MCF 10A (cell line): ENCODE measurements around the gene OR9A4. TPM values are rescaled to one million over a fixed set of nuclear protein-coding genes. Genes with fewer than 3 reads are reported as not detected.

Experiments used
- BruUV-seq: library from RNA; stranded (reverse); fragments of 400-500 nt; replicated peaks from 2 replicates; lab custom pipeline; 2021; lab: Mats Ljungman, UMichigan
- CTCF ChIA-PET: fragments of 300-600 bp; sonication (Branson Sonifier 250); formaldehyde crosslinking; extraction: SDS; loops from one replicate; lab custom pipeline; 2021; ENCODE audit warnings: antibody characterized with exemption, inconsistent platforms; lab: Yijun Ruan, JAX
- POLR2A ChIA-PET: fragments of 300-600, 350-650 bp; sonication (Branson Sonifier 250); formaldehyde crosslinking; extraction: SDS; loops from one replicate; lab custom pipeline; 2020; ENCODE audit warnings: antibody characterized with exemption, inconsistent platforms; lab: Yijun Ruan, JAX
- DNase-seq: peaks from one replicate; pipeline ENCODE4 v3.0.0-alpha.2; 2018; ENCODE audit not compliant: unreplicated experiment
- H3K27ac Mint-ChIP-seq: one replicate; pipeline ENCODE4 v1.8.0; 2022; ENCODE audit warnings: mild to moderate bottlenecking, low read depth, mixed read lengths; ENCODE audit not compliant: unreplicated experiment
- H3K27me3 Mint-ChIP-seq: one replicate; pipeline ENCODE4 v1.8.0; 2022; ENCODE audit warnings: mixed read lengths; ENCODE audit not compliant: insufficient read depth, unreplicated experiment
- H3K36me3 Mint-ChIP-seq: one replicate; pipeline ENCODE4 v1.8.0; 2022; ENCODE audit warnings: mild to moderate bottlenecking, moderate library complexity, mixed read lengths; ENCODE audit not compliant: insufficient read depth, unreplicated experiment
- H3K4me1 Mint-ChIP-seq: one replicate; pipeline ENCODE4 v1.8.0; 2022; ENCODE audit warnings: mixed read lengths; ENCODE audit not compliant: insufficient read depth, unreplicated experiment
- H3K4me3 Mint-ChIP-seq: one replicate; pipeline ENCODE4 v1.8.0; 2022; ENCODE audit warnings: mild to moderate bottlenecking, moderate library complexity, mixed read lengths; ENCODE audit not compliant: unreplicated experiment
- H3K9me3 Mint-ChIP-seq: one replicate; pipeline ENCODE4 v1.8.0; 2022; ENCODE audit warnings: mixed read lengths; ENCODE audit not compliant: unreplicated experiment
- CTCF ChIP-seq: fragments of 200-600 bp; IDR thresholded peaks from one replicate; pipeline ENCODE4 v1.8.0; 2022; ENCODE audit warnings: antibody characterized with exemption, mild to moderate bottlenecking; ENCODE audit not compliant: unreplicated experiment
- intact Hi-C: fragments of 100-400 bp; cut with micrococcal nuclease; formaldehyde crosslinking; loops from 2 replicates; pipeline ENCODE4 v1.14.1; 2022
- total RNA-seq: library from RNA; stranded (reverse); gene quantifications from 2 replicates; pipeline ENCODE4 v1.2.3, GENCODE V29; 2022

OR9A4 gene
- total RNA-seq, 1 experiment from 2014 or later = not detected

DNA sequence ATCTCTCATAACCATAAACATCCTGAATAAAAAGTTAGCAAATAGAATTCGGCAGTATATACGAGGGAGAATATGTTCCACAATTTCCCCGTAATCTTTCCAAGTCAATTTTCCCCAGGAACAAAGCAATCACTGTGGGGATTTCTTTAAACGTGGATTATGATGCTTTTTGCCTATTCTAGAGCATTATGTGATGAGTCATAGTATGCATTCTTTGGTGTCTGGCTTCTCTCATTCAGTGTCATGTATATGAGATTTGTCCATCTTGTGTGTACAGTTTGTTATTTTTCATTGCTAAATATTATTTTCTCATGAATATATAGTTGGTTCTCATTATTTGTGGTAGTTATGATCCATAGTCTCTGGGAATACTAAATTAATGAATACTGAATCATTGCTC lies 9.9 kb upstream of the OR9A4 start:
- BruUV-seq = no TSS peak
- CTCF ChIA-PET = no interaction called here

GRCh38 chr7:141911391-141911790 lies 4.8 kb upstream of the OR9A4 start:
- CTCF ChIA-PET = no interaction called here
- BruUV-seq = no TSS peak
- no peaks in the 10 kb centered on the region for H3K9me3 Mint-ChIP-seq
- H3K4me3 Mint-ChIP-seq = no peak overlapping the region
- no peaks in the 10 kb centered on the region for H3K27me3 Mint-ChIP-seq
- H3K36me3 Mint-ChIP-seq = no peaks in the 10 kb centered on the region
- H3K4me1 Mint-ChIP-seq = no peaks in the 10 kb centered on the region
- H3K27ac Mint-ChIP-seq = no peak overlapping the region
- intact Hi-C loops = no loop called here
- POLR2A ChIA-PET = no interaction called here
- no peak for TF ChIP-seq CTCF
- no peak for DNase-seq

More for the DNA sequence above, 9.9 kb upstream of the OR9A4 start:
- Mint-ChIP-seq H3K4me3 (no peak overlapping the region), H3K36me3 (no peaks in the 10 kb centered on the region), H3K9me3 (no peaks in the 10 kb centered on the region), H3K27me3 (no peaks in the 10 kb centered on the region), H3K4me1 (no peaks in the 10 kb centered on the region), H3K27ac (no peak overlapping the region)
- POLR2A ChIA-PET = no interaction called here
- DNase-seq = no peak
- intact Hi-C loops = no loop called here
- no peak for TF ChIP-seq CTCF

DNA sequence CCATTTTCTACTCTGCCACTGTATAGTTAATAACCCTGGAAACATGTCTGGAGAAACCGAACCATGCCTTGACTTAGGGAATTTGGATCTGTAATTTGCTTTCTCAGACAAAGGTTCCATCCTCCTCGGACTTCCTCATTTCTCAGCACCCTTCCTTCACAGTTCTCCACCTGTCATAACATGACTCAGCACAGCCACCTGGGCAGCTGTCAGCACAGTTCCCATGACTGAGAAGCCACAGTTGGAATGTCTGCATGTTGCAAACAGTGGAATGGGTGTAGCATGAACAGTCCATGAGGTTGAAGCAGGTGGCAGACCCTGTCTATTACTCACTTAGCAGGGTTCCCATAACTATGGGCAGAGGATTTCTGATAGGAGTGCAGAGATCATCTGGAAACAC lies 634 bp upstream of the OR9A4 start:
- Mint-ChIP-seq H3K4me3 (no peak overlapping the region), H3K36me3 (no peaks in the 10 kb centered on the region), H3K9me3 (peaks cover 7% of the 10 kb centered on the region), H3K27ac (no peak overlapping the region), H3K4me1 (no peaks in the 10 kb centered on the region), H3K27me3 (no peaks in the 10 kb centered on the region)
- intact Hi-C loops = no loop called here
- POLR2A ChIA-PET = no interaction called here
- no peak for TF ChIP-seq CTCF
- BruUV-seq = no TSS peak
- CTCF ChIA-PET = interaction anchor here (1.1 kb wide), 1 partner anchor 8 kb away, joined by 3 read pairs; no protein-coding TSS in a partner anchor
- DNase-seq = peak; percentile 64

- H3K27ac Mint-ChIP-seq = no peak overlapping the region
- ChIA-PET POLR2A (no interaction called here), CTCF (interaction anchor here (0.6 kb wide), 1 partner anchor 313 kb away, joined by 4 read pairs; no protein-coding TSS in a partner anchor)
- no peaks in the 10 kb centered on the region for H3K36me3 Mint-ChIP-seq
- H3K4me1 Mint-ChIP-seq = no peaks in the 10 kb centered on the region
- intact Hi-C loops = no loop called here
- no peak for TF ChIP-seq CTCF
- H3K9me3 Mint-ChIP-seq = peaks cover 7% of the 10 kb centered on the region
- no peak for DNase-seq
- no peaks in the 10 kb centered on the region for H3K27me3 Mint-ChIP-seq
- no peak overlapping the region for H3K4me3 Mint-ChIP-seq
- BruUV-seq = no TSS peak
Observed at GRCh38 chr7:141920281-141920680, 4.1 kb downstream of the OR9A4 start.
